Stimulated activated CD8-positive, alpha-beta memory T cell treated with anti-CD3 and anti-CD28 coated beads, Interleukin-7, amount 100 ng/mL, for 4 hours (primary cell): ENCODE results near the gene NEU4.
"Not testable (repeated sequence)": the region's sequence is repeated elsewhere in the genome, so short reads cannot be mapped to it uniquely, and the experiment has no call there.

Experiments used
- DNase-seq, 2 donors: peaks; one replicate each; pipeline ENCODE4 v3.0.0-alpha.2; 2020; ENCODE audit warnings: low read depth in 2 of 2

The NEU4 gene, protein sequence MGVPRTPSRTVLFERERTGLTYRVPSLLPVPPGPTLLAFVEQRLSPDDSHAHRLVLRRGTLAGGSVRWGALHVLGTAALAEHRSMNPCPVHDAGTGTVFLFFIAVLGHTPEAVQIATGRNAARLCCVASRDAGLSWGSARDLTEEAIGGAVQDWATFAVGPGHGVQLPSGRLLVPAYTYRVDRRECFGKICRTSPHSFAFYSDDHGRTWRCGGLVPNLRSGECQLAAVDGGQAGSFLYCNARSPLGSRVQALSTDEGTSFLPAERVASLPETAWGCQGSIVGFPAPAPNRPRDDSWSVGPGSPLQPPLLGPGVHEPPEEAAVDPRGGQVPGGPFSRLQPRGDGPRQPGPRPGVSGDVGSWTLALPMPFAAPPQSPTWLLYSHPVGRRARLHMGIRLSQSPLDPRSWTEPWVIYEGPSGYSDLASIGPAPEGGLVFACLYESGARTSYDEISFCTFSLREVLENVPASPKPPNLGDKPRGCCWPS

DNA sequence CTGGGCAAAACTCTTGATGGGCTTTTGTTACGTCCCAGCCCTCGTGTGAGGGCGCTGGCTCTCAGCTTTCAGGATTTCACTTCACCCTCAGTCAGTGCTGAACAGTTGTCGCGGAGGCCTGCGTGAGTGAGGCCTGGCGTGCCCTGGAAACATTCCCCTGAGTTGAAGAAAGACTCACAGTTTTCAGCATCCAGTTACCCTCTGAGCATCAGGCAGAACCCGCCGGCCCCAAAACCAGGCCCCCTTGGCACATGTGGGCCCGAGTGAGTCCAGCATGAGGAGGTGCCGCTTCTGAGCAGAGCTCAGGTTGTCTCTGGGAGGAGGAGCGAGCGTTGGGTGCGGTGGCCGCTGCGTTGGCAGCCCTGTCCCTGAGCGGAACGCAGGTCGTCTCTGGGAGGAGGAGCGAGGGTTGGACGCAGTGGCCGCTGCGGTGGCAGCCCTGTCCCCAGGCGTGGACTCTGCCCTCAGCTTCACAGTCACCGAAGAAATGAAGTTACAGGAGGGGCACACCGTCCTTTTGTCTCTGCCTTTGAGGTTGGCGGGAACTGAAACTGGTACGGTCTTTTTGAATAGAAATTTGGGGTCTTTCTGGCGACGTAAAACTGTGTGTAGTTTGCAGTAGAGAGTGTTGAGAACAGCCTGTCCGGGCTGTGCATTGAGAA lies at the start of gene NEU4:
Gene NEU4, plus strand, starts transcription at position 473 of the 662 bp plus-strand sequence. CDS start 5,292 bp downstream, outside the sequence.
- DNase-seq, result no peak

GRCh38 chr2:241759893-241760292 lies 49.1 kb upstream of the NEU4 start:
- DNase-seq, result not testable (repeated sequence)

DNA sequence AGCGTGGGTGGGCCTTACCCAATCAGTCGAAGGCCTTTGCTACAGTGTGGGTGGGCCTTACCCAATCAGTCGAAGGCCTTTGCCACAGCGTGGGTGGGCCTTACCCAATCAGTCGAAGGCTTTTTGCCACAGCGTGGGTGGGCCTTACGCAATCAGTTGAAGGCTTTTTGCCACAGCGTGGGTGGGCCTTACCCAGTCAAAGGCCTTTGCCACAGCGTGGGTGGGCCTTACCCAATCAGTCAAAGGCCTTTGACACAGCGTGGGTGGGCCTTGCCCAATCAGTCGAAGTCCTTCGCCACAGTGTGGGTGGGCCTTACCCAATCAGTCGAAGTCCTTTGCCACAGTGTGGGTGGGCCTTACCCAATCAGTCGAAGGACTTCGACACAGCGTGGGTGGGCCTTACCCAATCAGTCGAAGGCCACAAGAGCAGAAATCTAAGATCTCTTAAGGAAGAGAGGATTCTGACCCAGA lies 48.7 kb upstream of the NEU4 start:
- no peak for DNase-seq

DNA sequence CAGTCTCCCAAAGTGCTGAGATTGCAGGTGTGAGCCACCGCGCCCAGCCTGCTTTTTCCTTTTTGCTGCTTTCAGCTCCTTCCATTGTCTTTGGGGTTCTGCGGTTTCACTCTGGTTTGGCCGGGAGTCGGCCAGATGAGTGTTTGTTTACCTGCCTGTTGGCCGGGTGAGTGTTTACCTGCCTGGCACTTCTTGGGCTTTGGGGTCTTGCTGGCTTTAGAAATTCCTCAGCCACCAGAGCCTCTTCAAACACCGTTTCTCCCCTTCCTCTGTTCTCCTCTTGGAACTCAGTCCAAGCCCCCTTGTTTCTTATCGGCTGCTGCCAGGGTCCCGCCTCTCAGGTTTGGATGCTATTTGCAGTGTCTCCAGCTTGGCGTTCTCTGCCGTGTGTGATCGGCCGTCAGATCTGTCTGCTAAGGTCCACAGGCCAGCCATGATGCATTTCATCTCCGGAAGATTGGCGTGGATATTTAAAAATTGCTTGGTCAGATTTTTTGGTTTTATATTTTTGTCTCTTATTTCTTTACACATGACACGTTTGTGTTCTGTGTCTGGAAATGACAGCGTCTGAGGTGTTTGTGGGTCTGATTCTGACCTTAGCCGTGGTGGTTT lies 46.6 kb upstream of the NEU4 start:
- no peak for DNase-seq

- DNase-seq, result peak; percentile 62 to 69
Measured at GRCh38 chr2:241762933-241763369, 46.0 kb upstream of the NEU4 start.

GRCh38 chr2:241763551-241764274 lies 45.3 kb upstream of the NEU4 start:
- DNase-seq, result peak in 1 of 2 donors; percentile 19

DNA sequence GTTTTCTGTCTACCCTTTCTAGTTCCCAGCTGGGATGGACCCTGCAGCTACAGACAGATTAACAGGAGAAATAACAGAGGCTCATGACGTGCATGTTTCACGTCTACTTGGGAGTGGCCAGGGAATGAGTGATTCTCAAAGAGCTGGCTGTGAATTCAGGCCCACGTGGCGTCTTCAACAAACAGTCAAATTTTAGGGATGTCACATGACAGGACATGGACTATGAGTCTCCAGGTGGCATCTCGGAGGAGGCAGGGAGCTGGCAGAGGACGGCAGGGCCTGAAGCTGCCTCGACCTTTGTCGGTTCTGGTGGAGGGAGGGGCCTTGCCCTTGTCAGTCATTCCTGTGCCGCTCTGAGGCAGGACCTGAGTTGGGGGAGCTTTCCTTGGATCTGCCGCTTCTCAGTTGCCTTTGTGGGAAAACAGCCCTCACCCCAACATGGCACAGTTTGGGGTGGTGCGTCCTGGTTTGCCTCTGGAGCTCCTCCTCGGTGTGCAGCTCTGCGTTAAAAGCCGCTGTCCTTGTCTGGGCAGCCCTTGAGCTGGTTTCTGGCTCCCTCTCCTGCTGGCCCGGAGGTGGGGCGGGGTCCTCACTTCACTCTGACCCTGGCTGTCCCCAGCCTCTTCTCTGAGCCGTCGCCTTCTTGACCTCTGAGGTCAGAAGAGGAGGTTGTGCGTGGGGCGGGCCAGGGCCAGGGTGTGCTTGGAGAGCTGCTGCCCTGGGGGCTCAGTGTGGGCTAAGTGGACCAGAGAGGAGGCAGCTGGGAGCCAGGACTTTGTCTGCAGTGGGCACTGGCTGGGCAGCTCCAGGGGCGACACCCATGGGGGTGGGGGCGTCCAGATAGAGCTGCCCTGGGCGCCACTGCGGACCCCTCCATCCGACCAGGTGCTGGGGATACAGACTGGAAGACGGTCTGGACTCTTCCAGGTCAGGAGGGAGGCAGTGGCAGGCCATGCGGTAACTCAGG lies 44.4 kb upstream of the NEU4 start:
- DNase-seq, result no peak

DNA sequence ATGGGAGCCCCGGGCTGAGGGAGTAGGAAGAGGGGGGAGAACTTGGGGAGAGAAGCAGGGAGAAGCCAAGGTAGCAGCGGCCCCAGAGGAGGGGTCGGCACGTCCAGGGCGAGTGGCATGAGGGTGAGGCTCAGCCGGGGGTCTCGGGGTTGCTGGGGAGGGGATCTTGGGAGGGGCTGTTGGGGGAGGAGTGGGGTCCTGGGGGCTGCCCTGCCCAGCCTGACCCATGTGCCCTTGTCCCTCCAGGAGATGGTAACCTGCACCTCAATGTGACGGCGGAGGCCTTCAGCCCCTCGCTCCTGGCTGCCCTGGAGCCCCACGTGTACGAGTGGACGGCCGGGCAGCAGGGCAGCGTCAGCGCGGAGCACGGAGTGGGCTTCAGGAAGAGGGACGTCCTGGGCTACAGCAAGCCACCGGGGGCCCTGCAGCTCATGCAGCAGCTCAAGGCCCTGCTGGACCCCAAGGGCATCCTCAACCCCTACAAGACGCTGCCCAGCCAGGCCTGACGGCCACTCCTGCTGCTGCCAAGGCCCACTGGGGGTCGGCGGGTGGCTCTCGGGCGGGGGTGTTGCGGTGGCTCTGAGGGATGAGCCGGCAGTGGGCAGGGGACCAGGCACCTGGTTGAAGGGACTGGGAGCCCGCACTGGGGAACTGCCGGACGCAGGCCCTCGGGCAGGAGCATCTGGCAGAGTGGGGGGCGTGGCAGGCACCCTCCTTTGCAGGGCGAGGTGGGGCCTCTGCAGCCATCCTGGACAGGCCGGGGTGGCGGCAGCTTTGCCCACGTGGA lies 41.3 kb upstream of the NEU4 start:
- no peak for DNase-seq

DNA sequence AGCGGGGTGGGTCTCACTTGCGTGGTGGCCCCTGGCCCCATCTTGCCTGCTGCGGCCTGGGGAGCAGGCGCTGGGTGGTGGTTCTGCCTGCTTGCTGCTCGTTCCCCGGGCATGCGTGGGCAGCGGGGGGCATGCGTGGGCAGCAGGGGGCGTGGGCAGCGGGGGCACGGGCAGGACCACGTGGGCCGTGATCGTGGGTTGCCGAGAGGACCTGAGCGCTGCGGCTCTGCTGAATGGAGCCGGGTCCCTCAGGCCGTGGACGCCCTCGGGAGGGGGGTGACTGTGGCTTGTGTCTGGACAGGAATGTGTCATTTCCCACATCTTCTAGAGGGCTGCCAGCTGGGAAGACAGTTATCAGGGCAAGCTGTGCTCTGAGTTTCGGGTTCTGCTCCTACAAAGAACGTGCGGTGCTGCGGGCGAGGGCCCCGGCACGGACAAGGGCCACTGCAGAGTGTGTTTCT lies 40.7 kb upstream of the NEU4 start:
- DNase-seq, result no peak

DNA sequence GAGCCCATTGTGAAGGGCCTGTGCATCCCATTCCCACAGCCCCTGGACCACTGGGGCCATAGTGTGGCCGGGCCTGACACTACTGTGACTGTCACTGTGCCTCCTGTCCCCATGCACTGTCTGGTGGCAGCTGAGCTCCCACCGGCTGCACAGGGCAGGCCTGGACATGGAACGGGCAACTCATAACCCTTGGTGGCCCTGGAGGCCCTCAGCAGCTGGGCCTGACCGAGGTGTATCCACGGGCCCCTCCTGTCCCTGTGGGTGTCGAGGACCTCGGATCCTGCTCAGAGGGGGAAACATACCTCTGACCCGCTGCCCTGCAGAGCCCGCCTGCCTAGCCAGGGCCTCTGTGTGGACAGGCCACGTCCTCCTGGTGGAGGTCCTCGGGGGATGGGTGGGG lies 40.1 kb upstream of the NEU4 start:
- no peak for DNase-seq

DNA sequence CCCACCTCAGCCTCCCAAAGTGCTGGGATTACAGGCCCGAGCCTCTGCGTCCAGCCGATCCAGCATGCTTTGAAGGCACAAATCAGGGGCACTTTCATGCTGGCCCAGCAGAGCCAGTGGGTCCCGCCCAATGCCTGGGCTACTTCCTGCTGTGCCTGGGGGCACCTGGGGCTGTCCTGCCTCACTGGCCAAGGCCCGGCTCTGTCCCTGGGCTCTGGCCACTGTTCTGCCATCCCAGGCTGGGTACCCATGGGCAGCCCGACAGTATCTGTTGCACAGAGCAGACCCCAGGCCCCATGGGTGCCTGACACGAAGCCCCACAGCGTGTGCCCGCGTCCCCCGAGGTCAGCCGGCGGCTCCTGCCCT lies 39.2 kb upstream of the NEU4 start:
- DNase-seq, result no peak

- no peak for DNase-seq
Measured at GRCh38 chr2:241770185-241770935, 38.6 kb upstream of the NEU4 start.

GRCh38 chr2:241770936-241771285 lies 38.1 kb upstream of the NEU4 start:
- DNase-seq, result no peak

DNA sequence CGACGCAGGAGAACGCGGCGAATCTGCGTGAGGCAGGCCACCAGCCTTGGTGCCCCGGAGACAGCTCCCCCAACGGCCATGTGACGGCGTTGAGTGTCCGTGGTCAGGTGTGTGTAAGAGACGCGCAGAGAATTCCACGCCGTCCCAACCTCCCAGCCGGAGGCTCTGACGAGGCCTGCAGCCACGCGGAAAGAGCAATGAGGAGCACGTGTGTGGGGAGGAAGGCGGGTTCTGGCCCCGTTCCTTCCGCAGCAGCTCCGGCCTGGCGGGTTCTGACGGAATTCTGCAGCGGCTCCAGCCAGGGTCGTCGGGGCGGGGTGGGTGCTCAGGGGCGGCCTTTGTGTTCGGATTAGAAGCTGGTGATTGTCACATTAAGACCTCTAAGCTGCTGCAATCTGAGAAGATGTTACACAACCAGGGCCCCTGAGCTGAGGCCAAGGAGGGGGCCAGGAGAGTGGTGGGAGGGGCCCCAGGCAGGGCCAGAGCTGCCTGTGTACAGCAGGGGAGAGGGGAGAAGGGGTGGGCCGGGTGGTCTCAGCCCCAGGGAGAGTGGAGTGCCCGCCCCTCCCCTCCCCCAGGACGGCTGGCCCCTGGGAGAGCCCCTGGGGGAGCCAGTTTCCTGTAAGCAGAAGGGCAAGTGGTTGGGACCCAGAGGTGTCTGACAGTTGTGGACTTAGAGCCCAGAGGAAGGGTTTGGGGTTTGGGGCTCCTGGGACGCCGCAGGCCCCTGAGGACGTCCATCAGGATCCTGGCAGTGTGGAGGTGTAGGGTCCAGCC lies 37.5 kb upstream of the NEU4 start:
- no peak for DNase-seq

- no peak for DNase-seq
Measured at GRCh38 chr2:241772063-241772499, 36.9 kb upstream of the NEU4 start.

- DNase-seq, result no peak
Measured at GRCh38 chr2:241773511-241774418, 35.2 kb upstream of the NEU4 start.
